Neural progenitor cell (in vitro differentiated cells): Measurements from ENCODE around the gene PLK5. TPM values are rescaled to one million over a fixed set of nuclear protein-coding genes. Genes with fewer than 3 reads are reported as not detected.
A peak's percentile ranks its signal among the peaks of the same experiment; 100 is the strongest.

Experiments
- DNase-seq: peaks from one replicate; pipeline ENCODE4 v3.0.0-alpha.2; 2016; ENCODE audit warnings: low spot score
- H2AFZ ChIP-seq: fragments of 200-600 bp; sonication (generic); replicated peaks from 2 replicates; pipeline ENCODE4 v1.6.1; 2016; ENCODE audit warnings: antibody characterized with exemption
- H3F3A ChIP-seq: fragments of 200-600 bp; sonication (generic); 2 replicates; pipeline ENCODE4 v1.6.1; 2016; ENCODE audit warnings: antibody characterized with exemption, low read depth
- H3K27ac ChIP-seq: fragments of 200-600 bp; sonication (generic); 2 replicates; pipeline ENCODE4 v1.5.1; 2016; ENCODE audit warnings: mild to moderate bottlenecking
- H3K27me3 ChIP-seq: fragments of 200-600 bp; sonication (generic); 2 replicates; pipeline ENCODE4 v1.6.1; 2016; ENCODE audit warnings: mild to moderate bottlenecking, moderate library complexity
- H3K36me3 ChIP-seq: fragments of 200-600 bp; sonication (generic); 2 replicates; pipeline ENCODE4 v1.5.1; 2016
- H3K4me1 ChIP-seq: fragments of 200-600 bp; sonication (generic); 2 replicates; pipeline ENCODE4 v1.6.1; 2016; ENCODE audit warnings: mixed run types
- H3K4me2 ChIP-seq: fragments of 200-600 bp; sonication (generic); 2 replicates; pipeline ENCODE4 v1.6.1; 2016
- H3K4me3 ChIP-seq: fragments of 200-600 bp; sonication (generic); 2 replicates; pipeline ENCODE4 v1.5.1; 2016
- H3K79me2 ChIP-seq: fragments of 200-600 bp; sonication (generic); 2 replicates; pipeline ENCODE4 v1.6.1; 2016; ENCODE audit warnings: low read depth
- H3K9ac ChIP-seq: fragments of 200-600 bp; sonication (generic); 2 replicates; pipeline ENCODE4 v1.6.1; 2016
- H3K9me3 ChIP-seq: fragments of 200-600 bp; sonication (generic); 2 replicates; pipeline ENCODE4 v1.5.1; 2016; ENCODE audit warnings: low read depth
- H4K20me1 ChIP-seq: fragments of 200-600 bp; sonication (generic); 2 replicates; pipeline ENCODE4 v1.6.1; 2016; ENCODE audit warnings: low read depth
- H3K27ac Mint-ChIP-seq: 3 replicates; pipeline ENCODE4 v1.8.0; 2021; ENCODE audit warnings: mixed read lengths
- H3K27me3 Mint-ChIP-seq: 2 replicates; pipeline ENCODE4 v1.8.0; 2022; ENCODE audit warnings: low read depth, mild to moderate bottlenecking, inconsistent platforms, moderate library complexity, mixed read lengths; ENCODE audit not compliant: insufficient read depth
- H3K36me3 Mint-ChIP-seq: 3 replicates; pipeline ENCODE4 v1.8.0; 2021; ENCODE audit warnings: mixed read lengths
- H3K4me1 Mint-ChIP-seq: 3 replicates; pipeline ENCODE4 v1.8.0; 2021; ENCODE audit warnings: mixed read lengths
- H3K4me3 Mint-ChIP-seq: 3 replicates; pipeline ENCODE4 v1.8.0; 2021; ENCODE audit warnings: mild to moderate bottlenecking, moderate library complexity, mixed read lengths
- H3K9me3 Mint-ChIP-seq: 3 replicates; pipeline ENCODE4 v1.8.0; 2020; ENCODE audit warnings: mixed read lengths
- CTCF ChIP-seq: fragments of 200-600 bp; sonication (generic); IDR thresholded peaks from 2 replicates; pipeline ENCODE4 v1.5.1; 2017; ENCODE audit warnings: antibody characterized with exemption, mild to moderate bottlenecking
- EZH2 ChIP-seq: fragments of 200-600 bp; sonication (generic); IDR thresholded peaks from 2 replicates; pipeline ENCODE4 v1.6.1; 2017; ENCODE audit warnings: antibody characterized with exemption, mild to moderate bottlenecking, moderate library complexity
- EZH2phosphoT487 ChIP-seq: fragments of 200-600 bp; sonication (generic); IDR thresholded peaks from 2 replicates; pipeline ENCODE4 v1.6.1; 2017; ENCODE audit warnings: antibody characterized with exemption
- total RNA-seq: library from RNA; depleted of rRNA; stranded (reverse); fragments of >200 nt; gene quantifications from 2 replicates; pipeline ENCODE4 v1.2.3, GENCODE V29; 2015; ENCODE audit warnings: low replicate concordance

The PLK5 gene
- total RNA-seq, 1 donor from 2014 or later, result not detected

GRCh38 chr19:1556390-1557070 is 32.7 kb downstream of the PLK5 start:
- no peak overlapping the region for H3K4me2 ChIP-seq
- H3K27me3 ChIP-seq, result no peaks in the 10 kb centered on the region
- DNase-seq, result no peak
- Mint-ChIP-seq H3K9me3 (no peaks in the 10 kb centered on the region), H3K27me3 (peaks cover 5% of the 10 kb centered on the region), H3K4me1 (peaks cover 14% of the 10 kb centered on the region), H3K4me3 (no peak overlapping the region), H3K36me3 (peaks cover 6% of the 10 kb centered on the region), H3K27ac (no peak overlapping the region)
- H4K20me1 ChIP-seq, result peaks cover 66% of the 10 kb centered on the region
- H3F3A ChIP-seq, result peaks cover 16% of the 10 kb centered on the region
- no peak overlapping the region for H3K9ac ChIP-seq
- TF ChIP-seq CTCF (no peak), EZH2 (no peak), EZH2phosphoT487 (no peak)
- peaks cover 48% of the 10 kb centered on the region for H3K79me2 ChIP-seq
- H2AFZ ChIP-seq, result no peak overlapping the region
- H3K4me3 ChIP-seq, result no peak overlapping the region
- no peaks in the 10 kb centered on the region for H3K36me3 ChIP-seq
- H3K9me3 ChIP-seq, result no peaks in the 10 kb centered on the region
- no peaks in the 10 kb centered on the region for H3K4me1 ChIP-seq
- no peak overlapping the region for H3K27ac ChIP-seq

DNA sequence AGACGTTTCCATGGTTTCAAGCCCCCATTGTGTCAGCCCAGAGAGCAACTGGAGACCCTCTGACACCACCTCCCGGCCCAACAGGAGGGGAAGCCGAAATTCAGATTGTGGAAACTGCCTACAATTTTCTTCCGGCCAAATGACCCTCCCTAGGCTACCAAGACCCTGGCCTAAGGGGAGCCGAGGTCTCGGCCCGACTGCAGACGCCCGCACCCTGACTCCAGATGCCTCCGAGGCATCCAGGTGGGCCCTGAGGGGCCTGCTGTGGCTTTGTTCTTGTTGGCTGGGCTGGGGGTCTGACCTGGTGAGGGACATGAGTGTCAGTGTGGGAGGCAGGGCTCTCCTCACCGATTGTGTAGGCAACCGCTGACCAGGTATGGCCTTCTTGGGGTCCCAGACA is 34.7 kb downstream of the PLK5 start:
- peaks cover 16% of the 10 kb centered on the region for H3F3A ChIP-seq
- no peak for DNase-seq
- TF ChIP-seq EZH2phosphoT487, result no peak
- TF ChIP-seq CTCF, result no peak
- no peak for TF ChIP-seq EZH2
- H3K27me3 Mint-ChIP-seq, result peaks cover 3% of the 10 kb centered on the region
- no peaks in the 10 kb centered on the region for H3K4me1 ChIP-seq
- H3K36me3 Mint-ChIP-seq, result peaks cover 11% of the 10 kb centered on the region
- H3K4me3 ChIP-seq, result no peak overlapping the region
- peaks cover 86% of the 10 kb centered on the region for H4K20me1 ChIP-seq
- peak overlapping the region; percentile 52 for H3K4me3 Mint-ChIP-seq
- no peak overlapping the region for H2AFZ ChIP-seq
- no peaks in the 10 kb centered on the region for H3K36me3 ChIP-seq
- H3K9ac ChIP-seq, result no peak overlapping the region
- no peak overlapping the region for H3K4me2 ChIP-seq
- peaks cover 19% of the 10 kb centered on the region for H3K4me1 Mint-ChIP-seq
- peak overlapping the region; percentile 8 for H3K27ac ChIP-seq
- peaks cover 68% of the 10 kb centered on the region for H3K79me2 ChIP-seq
- no peaks in the 10 kb centered on the region for H3K27me3 ChIP-seq
- H3K9me3 ChIP-seq, result no peaks in the 10 kb centered on the region
- H3K9me3 Mint-ChIP-seq, result no peaks in the 10 kb centered on the region
- H3K27ac Mint-ChIP-seq, result peak overlapping the region; percentile 9

- H3K4me1 ChIP-seq, result peaks cover 3% of the 10 kb centered on the region
- Mint-ChIP-seq H3K4me3 (no peak overlapping the region), H3K27me3 (peaks cover 3% of the 10 kb centered on the region), H3K9me3 (no peaks in the 10 kb centered on the region), H3K4me1 (peaks cover 23% of the 10 kb centered on the region), H3K36me3 (peaks cover 12% of the 10 kb centered on the region), H3K27ac (no peak overlapping the region)
- no peak overlapping the region for H3K4me3 ChIP-seq
- H3K9ac ChIP-seq, result no peak overlapping the region
- DNase-seq, result no peak
- H3K79me2 ChIP-seq, result peaks cover 86% of the 10 kb centered on the region
- no peak overlapping the region for H2AFZ ChIP-seq
- H3F3A ChIP-seq, result peaks cover 7% of the 10 kb centered on the region
- H3K4me2 ChIP-seq, result no peak overlapping the region
- H4K20me1 ChIP-seq, result peaks cover 92% of the 10 kb centered on the region
- no peaks in the 10 kb centered on the region for H3K9me3 ChIP-seq
- no peaks in the 10 kb centered on the region for H3K27me3 ChIP-seq
- no peaks in the 10 kb centered on the region for H3K36me3 ChIP-seq
- TF ChIP-seq EZH2, result no peak
- no peak for TF ChIP-seq CTCF
- TF ChIP-seq EZH2phosphoT487, result no peak
- no peak overlapping the region for H3K27ac ChIP-seq
Observed at GRCh38 chr19:1560286-1560882, 36.5 kb downstream of the PLK5 start.
